ENCODE measurements around the gene TARBP2.

- TF ChIP-seq BACH2 (CRISPR knock-in tag; IDR thresholded peaks at IDR 0.05; ENCODE audit: borderline replicate concordance) (no peak), ISL1 (CRISPR knock-in tag; IDR thresholded peaks at IDR 0.05) (no peak), PPARA (CRISPR knock-in tag; IDR thresholded peaks at IDR 0.05; ENCODE audit: borderline replicate concordance) (no peak), ZFP30 (CRISPR knock-in tag; IDR thresholded peaks at IDR 0.05) (no peak), TSHZ2 (CRISPR knock-in tag; IDR thresholded peaks at IDR 0.05) (no peak), GLIS3 (CRISPR knock-in tag; IDR thresholded peaks at IDR 0.05) (no peak), CSRNP3 (CRISPR knock-in tag; IDR thresholded peaks at IDR 0.05) (no peak), TCF4 (CRISPR knock-in tag; IDR thresholded peaks at IDR 0.05; ENCODE audit: borderline replicate concordance) (no peak), SNAI2 (CRISPR knock-in tag; IDR thresholded peaks at IDR 0.05) (no peak), OSR1 (CRISPR knock-in tag; IDR thresholded peaks at IDR 0.05) (no peak), ARNTL (CRISPR knock-in tag; IDR thresholded peaks at IDR 0.05; ENCODE audit: borderline replicate concordance, low read depth) (no peak)
These were observed 35.4 kb upstream of the TARBP2 start for GRCh38 chr12:53465679-53466078.

Measured in SK-N-SH treated with all-trans-retinoic acid at 6 μM for 48 hours (cell line).